ENCODE measurements around the gene BEND6. TPM values are rescaled to one million over a fixed set of nuclear protein-coding genes. Genes with fewer than 3 reads are reported as not detected.

Gene BEND6
- total RNA-seq (2022; extraction: Qiagen RNA extraction; ENCODE audit: low read depth) = 0.71 to 1.7 TPM (median 1.3 TPM) in 5 replicates

DNA sequence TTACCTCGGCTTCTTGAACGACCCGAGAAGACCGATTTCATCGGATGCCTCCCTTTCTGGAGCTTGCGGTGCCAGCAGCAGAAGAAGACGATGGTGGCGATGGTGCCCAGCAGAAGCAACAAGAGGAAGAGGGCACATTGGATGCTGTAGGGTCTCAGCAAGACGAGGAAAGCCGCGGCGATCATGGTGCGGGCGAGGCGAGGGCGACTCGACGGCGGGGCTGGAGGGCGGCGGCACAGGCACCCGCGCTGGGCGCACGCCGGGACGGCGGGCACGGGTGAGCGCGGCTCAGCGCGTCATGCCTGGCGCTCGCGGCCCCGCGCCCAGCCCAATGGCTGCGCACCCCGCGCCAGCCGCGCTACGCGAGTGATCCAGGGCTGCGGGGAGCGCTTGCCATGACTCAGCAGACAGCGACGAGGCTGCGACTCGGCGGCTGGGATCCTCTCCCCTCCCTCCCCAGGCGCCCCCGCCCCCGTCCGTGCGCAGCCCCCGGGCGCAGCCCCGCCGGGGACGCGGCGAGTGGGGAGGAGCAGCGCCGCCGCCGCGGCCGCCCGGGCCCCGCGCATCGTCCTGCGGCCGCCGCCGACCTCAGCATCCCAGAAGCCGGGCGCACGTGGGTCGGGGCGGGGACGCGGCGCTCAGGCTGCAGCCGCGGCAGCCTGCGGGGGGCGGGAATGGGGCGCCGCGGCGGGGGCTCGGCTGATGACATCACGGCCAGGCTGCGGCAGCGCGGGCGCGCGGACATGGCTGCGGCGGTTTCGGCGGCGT, at the start of gene BEND6:
BEND6 (plus strand) TSS at position 705 of the 768 bp plus-strand sequence. CDS start 26,704 bp downstream, outside the sequence.

DNA sequence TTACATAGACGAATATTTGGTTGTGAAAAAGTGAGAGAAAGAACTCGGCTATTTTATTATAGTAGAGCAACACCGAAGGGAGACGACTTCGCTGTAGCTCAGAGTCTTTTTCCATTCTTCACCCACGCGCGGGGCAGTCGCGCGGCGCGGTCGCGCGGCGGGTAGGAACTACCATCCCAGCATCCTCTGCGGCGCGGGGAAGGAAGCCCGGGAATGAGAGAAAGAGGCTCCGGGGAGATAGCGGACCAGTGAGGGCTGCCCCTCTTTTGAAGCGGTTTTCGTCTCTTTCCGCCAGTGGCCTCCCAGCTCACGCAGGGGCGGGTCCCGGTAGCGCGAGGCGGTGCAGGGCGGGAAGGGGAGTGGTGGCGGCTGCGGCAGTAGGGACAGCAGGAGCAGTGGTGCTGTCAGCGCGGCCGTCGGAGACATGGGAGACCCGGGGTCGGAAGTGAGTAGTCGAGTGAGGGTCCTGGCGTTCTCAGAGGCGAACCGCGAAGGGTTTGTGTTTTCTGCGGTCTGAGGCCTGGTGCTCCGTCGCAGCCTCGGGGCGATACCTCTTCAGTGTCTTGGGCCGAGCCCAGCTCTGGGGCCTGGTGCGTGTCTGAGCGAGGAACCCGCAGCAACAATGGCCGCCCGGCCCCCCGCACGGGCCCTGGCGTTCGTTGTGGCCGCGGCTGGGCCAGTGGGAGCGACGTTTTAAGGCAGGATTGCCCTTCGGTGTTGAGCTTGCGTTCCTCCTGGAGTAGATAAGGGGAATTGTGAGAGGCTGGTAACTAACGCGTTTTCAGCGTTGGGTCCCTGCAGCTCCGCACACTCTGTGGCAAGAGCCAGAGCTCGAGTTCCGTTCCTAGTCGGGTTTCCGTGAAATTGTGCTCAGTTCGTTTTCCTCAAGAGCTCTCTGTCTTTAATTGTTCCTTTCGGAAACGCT, 91.7 kb downstream of the BEND6 start, which contains the start of gene KIAA1586:
KIAA1586 (plus strand) TSS at position 362 of the 925 bp plus-strand sequence; CDS start at position 425, 63 bp downstream.

Other genes with a start within 250 kb of the BEND6 start
- gene KIAA1586, start 91.6 kb downstream of the BEND6 start, total RNA-seq (2022; extraction: Qiagen RNA extraction; ENCODE audit: low read depth) = 4.9 to 6.6 TPM (median 5.1 TPM) in 5 replicates
- 8.1 to 10.2 TPM (median 10.1 TPM) in 5 replicates for gene ZNF451, start 135.1 kb downstream of the BEND6 start, total RNA-seq (2022; extraction: Qiagen RNA extraction; ENCODE audit: low read depth)
- gene BAG2, start 217.2 kb downstream of the BEND6 start, total RNA-seq (2022; extraction: Qiagen RNA extraction; ENCODE audit: low read depth) = 7.2 to 11.2 TPM (median 10.0 TPM) in 5 replicates